Stimulated activated naive CD8-positive, alpha-beta T cell treated with anti-CD3 and anti-CD28 coated beads, Interleukin-15, Interleukin-2, amounts not matched to agents 100 ng/mL and 50 ng/mL, for 24 hours (primary cell): ENCODE measurements around the gene SRCIN1.
"Not testable (repeated sequence)": the region's sequence is repeated elsewhere in the genome, so short reads cannot be mapped to it uniquely, and the experiment has no call there.

Experiments
- H3K27ac Mint-ChIP-seq: one replicate; pipeline ENCODE4 v1.8.0; 2021; ENCODE audit warnings: mild to moderate bottlenecking, mixed read lengths
- H3K27me3 Mint-ChIP-seq: one replicate; pipeline ENCODE4 v1.8.0; 2021; ENCODE audit warnings: mixed read lengths
- H3K36me3 Mint-ChIP-seq: one replicate; pipeline ENCODE4 v1.8.0; 2021; ENCODE audit warnings: low read depth, mixed read lengths
- H3K4me1 Mint-ChIP-seq: one replicate; pipeline ENCODE4 v1.8.0; 2021; ENCODE audit warnings: low read depth, mixed read lengths
- H3K4me3 Mint-ChIP-seq: one replicate; pipeline ENCODE4 v1.8.0; 2021; ENCODE audit warnings: mild to moderate bottlenecking, mixed read lengths
- H3K9me3 Mint-ChIP-seq: one replicate; pipeline ENCODE4 v1.8.0; 2021; ENCODE audit warnings: mixed read lengths

The SRCIN1 gene

DNA sequence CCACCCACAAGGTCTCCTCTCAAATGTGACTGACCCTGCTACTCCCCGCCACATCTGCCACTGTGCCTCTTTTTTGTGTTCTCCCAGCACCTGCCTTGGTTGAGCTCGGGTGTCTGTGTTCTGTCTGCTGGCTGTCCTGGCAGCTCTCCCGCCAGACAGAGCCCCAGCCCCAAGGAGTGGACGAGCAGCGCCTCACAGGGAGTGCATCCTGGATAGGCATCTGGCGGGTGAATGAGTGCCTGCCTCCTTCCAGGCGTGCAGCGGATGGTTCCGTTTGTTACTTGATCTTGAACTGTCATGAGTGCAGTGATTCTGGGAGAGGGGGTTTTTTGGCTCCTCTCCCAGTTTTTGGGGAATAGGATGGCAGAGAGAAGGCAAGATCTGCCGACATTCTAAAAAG is 77.6 kb downstream of the SRCIN1 start:
- H3K9me3 Mint-ChIP-seq, H3K4me1 Mint-ChIP-seq, H3K27ac Mint-ChIP-seq, H3K36me3 Mint-ChIP-seq: not testable (repeated sequence)
- H3K4me3 Mint-ChIP-seq, result peak overlapping the region; percentile 13
- peaks cover 24% of the 10 kb centered on the region for H3K27me3 Mint-ChIP-seq

DNA sequence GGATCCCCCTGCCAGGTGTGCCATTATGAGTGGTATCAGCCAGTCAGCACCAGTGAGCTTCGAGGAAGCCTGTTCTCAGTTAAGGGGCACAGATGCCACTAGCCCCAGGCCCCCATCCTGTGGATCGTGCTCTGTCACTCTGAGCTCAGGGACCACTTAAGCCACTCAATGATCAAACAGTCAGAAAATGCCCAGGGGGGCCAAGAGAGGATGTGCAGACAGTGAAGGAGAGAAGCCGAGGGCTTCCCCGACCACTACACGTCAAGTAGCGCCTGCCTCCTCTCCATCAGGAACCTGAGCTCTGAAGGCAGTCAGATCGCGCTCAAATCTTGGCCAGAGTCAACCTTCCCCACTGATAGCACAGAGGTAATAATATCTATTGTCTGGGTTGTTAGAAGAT is 79.2 kb downstream of the SRCIN1 start:
- peaks cover 19% of the 10 kb centered on the region for H3K27me3 Mint-ChIP-seq
- not testable (repeated sequence) for H3K4me1 Mint-ChIP-seq, H3K9me3 Mint-ChIP-seq, H3K36me3 Mint-ChIP-seq, H3K27ac Mint-ChIP-seq, H3K4me3 Mint-ChIP-seq

DNA sequence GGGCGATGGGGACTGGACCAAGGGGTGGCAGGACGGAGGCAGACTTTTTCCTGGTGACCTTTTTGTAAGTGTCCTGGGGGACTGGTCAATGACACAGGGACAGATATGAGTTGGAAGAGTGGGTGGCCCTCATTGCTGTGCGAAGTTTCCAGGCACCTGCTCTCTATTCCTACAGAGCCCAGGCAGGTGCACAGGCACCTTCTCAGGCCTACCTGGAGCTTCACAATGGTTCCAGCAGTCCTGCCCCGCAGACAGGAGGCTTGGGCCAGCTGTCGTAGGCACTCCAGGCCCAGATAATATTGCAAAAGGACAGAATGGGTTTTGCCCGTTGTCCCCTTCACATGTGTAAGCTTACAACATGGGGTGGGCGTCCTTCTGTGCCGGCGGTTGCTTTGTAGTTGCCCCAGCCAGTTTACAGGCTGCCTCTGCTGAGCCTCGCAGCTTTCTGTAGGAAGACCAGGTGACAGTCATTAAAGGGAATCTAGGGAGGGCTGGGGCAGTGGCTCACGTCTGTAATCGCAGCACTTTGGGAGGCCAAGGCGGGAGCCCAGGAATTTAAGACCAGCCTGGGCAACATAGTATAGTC is 93.2 kb downstream of the SRCIN1 start:
- H3K36me3 Mint-ChIP-seq, result no peaks in the 10 kb centered on the region
- H3K9me3 Mint-ChIP-seq, result no peaks in the 10 kb centered on the region
- H3K4me1 Mint-ChIP-seq, result peaks cover 7% of the 10 kb centered on the region
- H3K4me3 Mint-ChIP-seq, result no peak overlapping the region
- no peak overlapping the region for H3K27ac Mint-ChIP-seq
- H3K27me3 Mint-ChIP-seq, result peaks cover 37% of the 10 kb centered on the region

- Mint-ChIP-seq H3K36me3 (no peaks in the 10 kb centered on the region), H3K9me3 (no peaks in the 10 kb centered on the region), H3K27ac (no peak overlapping the region), H3K4me1 (peaks cover 7% of the 10 kb centered on the region), H3K4me3 (no peak overlapping the region), H3K27me3 (peaks cover 37% of the 10 kb centered on the region)
These were observed 94.3 kb downstream of the SRCIN1 start for GRCh38 chr17:38511150-38512108.

DNA sequence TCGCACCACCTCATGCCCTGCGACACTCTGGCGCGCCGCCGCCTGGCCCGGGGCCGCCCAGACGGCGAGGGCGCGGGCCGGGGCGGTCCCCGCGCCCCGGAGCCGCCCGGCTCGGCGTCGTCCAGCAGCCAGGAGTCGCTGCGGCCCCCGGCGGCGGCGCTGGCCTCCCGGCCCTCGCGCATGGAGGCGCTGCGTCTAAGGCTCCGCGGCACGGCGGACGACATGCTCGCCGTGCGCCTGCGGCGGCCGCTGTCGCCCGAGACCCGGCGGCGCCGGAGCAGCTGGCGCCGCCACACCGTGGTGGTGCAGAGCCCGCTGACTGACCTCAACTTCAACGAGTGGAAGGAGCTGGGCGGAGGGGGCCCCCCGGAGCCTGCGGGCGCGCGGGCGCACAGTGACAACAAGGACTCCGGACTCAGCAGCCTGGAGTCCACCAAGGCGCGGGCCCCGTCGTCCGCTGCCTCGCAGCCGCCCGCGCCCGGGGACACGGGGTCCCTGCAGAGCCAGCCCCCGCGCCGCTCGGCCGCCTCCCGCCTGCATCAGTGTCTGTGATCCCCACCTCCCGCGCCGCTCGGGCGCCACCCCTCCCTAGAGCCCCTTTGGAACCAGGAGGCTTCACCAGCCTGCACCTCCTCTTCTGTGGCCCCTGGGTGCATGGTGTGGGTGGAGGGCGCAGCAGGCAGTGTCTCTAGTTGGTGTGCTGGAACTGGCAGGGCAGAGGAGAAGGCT is 95.2 kb downstream of the SRCIN1 start:
- no peak overlapping the region for H3K27ac Mint-ChIP-seq
- no peak overlapping the region for H3K4me3 Mint-ChIP-seq
- H3K27me3 Mint-ChIP-seq, result peaks cover 37% of the 10 kb centered on the region
- H3K9me3 Mint-ChIP-seq, result no peaks in the 10 kb centered on the region
- no peaks in the 10 kb centered on the region for H3K36me3 Mint-ChIP-seq
- H3K4me1 Mint-ChIP-seq, result peaks cover 7% of the 10 kb centered on the region

- Mint-ChIP-seq H3K4me1 (peaks cover 7% of the 10 kb centered on the region), H3K27me3 (peaks cover 37% of the 10 kb centered on the region), H3K4me3 (peak overlapping the region; percentile 77), H3K9me3 (no peaks in the 10 kb centered on the region), H3K36me3 (no peaks in the 10 kb centered on the region), H3K27ac (no peak overlapping the region)
These were observed 95.9 kb downstream of the SRCIN1 start for GRCh38 chr17:38509772-38510420.

DNA sequence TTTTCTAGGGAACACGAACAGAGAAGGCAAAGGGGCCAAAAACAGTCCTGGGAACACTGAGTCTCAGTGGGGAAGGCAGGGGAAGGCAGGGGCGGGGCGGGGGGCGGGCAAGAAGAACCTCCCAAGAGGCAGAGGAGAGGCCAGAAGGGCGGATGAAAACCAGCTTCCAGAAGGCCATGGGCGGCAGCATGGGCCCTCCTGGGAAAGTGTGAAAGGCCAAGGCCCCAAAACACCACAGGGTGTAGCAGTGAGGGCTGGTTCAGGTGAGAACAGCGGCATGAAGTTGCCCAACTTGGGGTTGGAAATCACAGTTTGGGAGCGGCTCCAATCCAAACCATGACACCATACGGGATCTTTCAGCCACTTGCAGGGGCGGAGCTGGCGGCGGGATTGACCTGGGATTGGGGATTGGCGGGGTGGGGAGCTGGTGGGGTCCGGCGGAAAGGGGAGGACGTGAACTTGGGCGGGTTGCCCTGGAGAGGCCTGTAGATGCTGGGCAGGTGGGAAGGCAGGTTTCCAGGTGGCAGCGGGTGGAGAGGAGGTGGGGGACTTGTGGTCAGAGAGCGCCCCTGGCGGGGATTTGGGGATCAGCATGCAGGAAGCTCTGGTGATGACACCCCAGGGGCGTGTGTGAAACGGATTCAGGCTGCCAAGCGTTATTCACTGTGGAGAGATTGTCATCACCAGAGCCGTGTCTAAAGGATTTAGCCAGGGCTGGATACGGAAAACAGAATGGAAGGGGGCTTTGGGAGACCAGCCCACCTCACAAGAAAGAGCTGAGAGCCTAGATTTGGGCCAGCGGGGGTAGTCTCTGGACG is 96.6 kb downstream of the SRCIN1 start:
- no peak overlapping the region for H3K27ac Mint-ChIP-seq

DNA sequence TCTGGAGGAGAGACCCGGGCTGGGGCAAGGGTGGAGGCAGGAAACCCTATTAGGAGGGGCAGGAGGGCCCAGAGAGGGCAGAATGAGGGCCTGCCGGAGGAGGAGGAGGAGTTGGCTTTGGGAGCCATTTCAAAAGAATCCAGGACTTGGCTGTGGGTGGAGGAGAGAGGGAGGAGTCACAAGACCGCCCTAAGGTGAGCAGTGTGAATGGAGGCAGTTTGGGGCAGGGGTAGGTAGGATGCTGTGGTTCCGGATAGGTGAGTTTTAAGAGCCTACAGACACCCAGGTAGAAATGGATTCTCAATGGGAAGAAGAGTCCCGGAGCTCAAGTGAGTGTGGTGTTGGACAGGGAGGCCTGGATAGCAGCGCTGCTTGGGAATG is 97.2 kb downstream of the SRCIN1 start:
- no peak overlapping the region for H3K4me3 Mint-ChIP-seq
- no peaks in the 10 kb centered on the region for H3K9me3 Mint-ChIP-seq
- H3K27me3 Mint-ChIP-seq, result peaks cover 37% of the 10 kb centered on the region
- H3K36me3 Mint-ChIP-seq, result no peaks in the 10 kb centered on the region
- peaks cover 7% of the 10 kb centered on the region for H3K4me1 Mint-ChIP-seq
- no peak overlapping the region for H3K27ac Mint-ChIP-seq

More for the DNA sequence above, 96.6 kb downstream of the SRCIN1 start:
- Mint-ChIP-seq H3K4me1 (peaks cover 7% of the 10 kb centered on the region), H3K27me3 (peaks cover 37% of the 10 kb centered on the region), H3K36me3 (no peaks in the 10 kb centered on the region), H3K4me3 (peak overlapping the region; percentile 77), H3K9me3 (no peaks in the 10 kb centered on the region)

- peaks cover 34% of the 10 kb centered on the region for H3K27me3 Mint-ChIP-seq
- H3K9me3 Mint-ChIP-seq, result no peaks in the 10 kb centered on the region
- H3K4me1 Mint-ChIP-seq, result peaks cover 7% of the 10 kb centered on the region
- H3K36me3 Mint-ChIP-seq, result no peaks in the 10 kb centered on the region
- H3K4me3 Mint-ChIP-seq, result no peak overlapping the region
- H3K27ac Mint-ChIP-seq, result no peak overlapping the region
These were observed 97.7 kb downstream of the SRCIN1 start for GRCh38 chr17:38507921-38508569.

GRCh38 chr17:38507436-38507835 is 98.3 kb downstream of the SRCIN1 start:
- peaks cover 7% of the 10 kb centered on the region for H3K4me1 Mint-ChIP-seq

DNA sequence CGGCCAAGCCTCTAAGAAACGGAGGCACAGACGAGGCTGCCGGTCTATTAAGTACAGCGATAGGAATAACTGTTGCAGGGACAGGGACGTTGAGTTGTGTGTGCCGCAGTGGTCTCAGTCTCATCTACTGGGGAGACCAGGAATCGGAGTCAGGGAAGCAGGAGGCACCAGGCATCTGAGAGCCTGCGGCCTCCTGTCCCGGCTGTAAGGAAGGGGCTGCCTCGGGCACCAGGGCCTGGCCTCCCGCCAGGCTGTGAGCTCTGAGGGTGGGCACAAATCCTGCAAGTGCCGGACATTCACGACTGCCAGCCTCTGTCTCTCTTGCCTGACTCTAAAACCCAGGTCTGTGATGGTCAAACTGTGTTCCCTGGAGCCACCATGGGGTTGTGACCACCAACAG is 101.5 kb downstream of the SRCIN1 start:
- no peak overlapping the region for H3K27ac Mint-ChIP-seq
- peaks cover 2% of the 10 kb centered on the region for H3K4me1 Mint-ChIP-seq

More at GRCh38 chr17:38507436-38507835, 98.3 kb downstream of the SRCIN1 start:
- H3K27ac Mint-ChIP-seq, result no peak overlapping the region
- no peak overlapping the region for H3K4me3 Mint-ChIP-seq
- peaks cover 34% of the 10 kb centered on the region for H3K27me3 Mint-ChIP-seq
- H3K9me3 Mint-ChIP-seq, result no peaks in the 10 kb centered on the region
- no peaks in the 10 kb centered on the region for H3K36me3 Mint-ChIP-seq

DNA sequence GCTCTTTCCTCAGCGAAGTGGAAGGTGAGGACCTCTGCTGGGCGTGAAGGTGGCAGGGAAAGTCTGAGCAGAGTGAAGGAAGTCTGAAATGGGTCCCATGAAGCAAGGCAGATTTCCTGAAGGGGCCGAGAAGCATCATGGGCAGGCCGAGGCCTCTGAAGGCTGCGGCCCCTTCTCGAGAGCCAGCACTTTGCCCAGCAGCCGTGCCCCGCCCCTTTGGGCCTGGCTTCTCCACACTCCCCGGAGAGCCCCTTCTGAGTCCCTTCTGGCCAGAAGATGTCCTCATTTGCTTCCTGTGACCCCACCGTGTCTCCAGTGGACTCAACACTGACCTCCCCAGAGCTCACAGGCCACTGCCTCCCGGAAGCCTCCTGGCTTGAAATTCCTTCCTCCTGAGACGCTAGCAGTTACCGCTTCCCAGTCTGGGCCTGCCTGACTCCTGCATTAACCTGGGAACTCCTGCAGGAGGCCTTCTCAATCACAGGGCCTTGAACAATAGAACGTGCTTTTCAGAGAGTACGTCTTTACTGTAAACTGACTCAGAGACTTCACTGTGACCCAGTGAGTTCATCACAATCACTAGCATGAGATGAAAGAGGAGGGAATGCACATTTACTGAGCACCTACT is 102.4 kb downstream of the SRCIN1 start:
- H3K27me3 Mint-ChIP-seq, H3K4me3 Mint-ChIP-seq, H3K27ac Mint-ChIP-seq, H3K9me3 Mint-ChIP-seq, H3K36me3 Mint-ChIP-seq, H3K4me1 Mint-ChIP-seq: not testable (repeated sequence)

More for the DNA sequence above, 101.5 kb downstream of the SRCIN1 start:
- Mint-ChIP-seq H3K27me3 (peaks cover 15% of the 10 kb centered on the region), H3K9me3 (no peaks in the 10 kb centered on the region), H3K36me3 (no peaks in the 10 kb centered on the region), H3K4me3 (no peak overlapping the region)

- H3K4me1 Mint-ChIP-seq, H3K27me3 Mint-ChIP-seq, H3K9me3 Mint-ChIP-seq, H3K27ac Mint-ChIP-seq, H3K36me3 Mint-ChIP-seq, H3K4me3 Mint-ChIP-seq: not testable (repeated sequence)
These were observed 104.0 kb downstream of the SRCIN1 start for GRCh38 chr17:38501718-38502117.
